SK-N-SH (cell line): Measurements from ENCODE around the gene SNX8. TPM values are rescaled to one million over a fixed set of nuclear protein-coding genes. Genes with fewer than 3 reads are reported as not detected.

ENCODE experiments used
- CTCF ChIA-PET: fragments of 300-600, 350-600 bp; formaldehyde crosslinking; extraction: SDS; loops from one replicate; lab custom pipeline; 2021; lab: Yijun Ruan, JAX
- POLR2A ChIA-PET: fragments of 350-600 bp; sonication (Branson Sonifier 250); formaldehyde crosslinking; extraction: SDS; loops from one replicate; lab custom pipeline; 2020; ENCODE audit warnings: antibody characterized with exemption, inconsistent platforms; lab: Yijun Ruan, JAX
- DNase-seq: peaks from one replicate; pipeline ENCODE4 v3.0.0; 2012
- H2AFZ ChIP-seq: fragments of 200-600 bp; sonication (generic); 2 replicates; pipeline ENCODE4 v1.8.1; 2016; ENCODE audit warnings: antibody characterized with exemption, mild to moderate bottlenecking, low read depth
- H3F3A ChIP-seq: fragments of 200-600 bp; sonication (generic); replicated peaks from 2 replicates; pipeline ENCODE3; 2016; ENCODE audit warnings: antibody characterized with exemption, mild to moderate bottlenecking; ENCODE audit not compliant: insufficient read depth
- H3K27ac ChIP-seq, 2 experiments: fragments of 200-500 bp in 1 of 2; fragments of 200-600 bp in 1 of 2; sonication (Bioruptor generic) in 1 of 2; sonication (generic), shearing (Covaris generic) in 1 of 2; 2 replicates each; pipeline versions ENCODE4 v1.5.1 to v1.6.1; 2014 to 2016; ENCODE audit warnings: low read depth in 2 of 2, inconsistent platforms in 1 of 2, low read length in 1 of 2, mild to moderate bottlenecking in 1 of 2, mixed read lengths in 1 of 2
- H3K27me3 ChIP-seq: fragments of 200-600 bp; sonication (generic), shearing (Covaris generic); 2 replicates; pipeline ENCODE4 v1.6.1; 2016; ENCODE audit warnings: mixed run types; ENCODE audit not compliant: insufficient read depth
- H3K36me3 ChIP-seq, 2 experiments: fragments of 200-500 bp in 1 of 2; fragments of 200-600 bp in 1 of 2; sonication (Bioruptor generic) in 1 of 2; sonication (generic) in 1 of 2; replicated peaks in 1 of 2; 2 replicates each; pipeline versions ENCODE3 to v1.5.1; 2014 to 2016; ENCODE audit warnings: low read length in 1 of 2, mild to moderate bottlenecking in 1 of 2; ENCODE audit not compliant: insufficient read depth in 2 of 2, control insufficient read depth in 1 of 2
- H3K4me1 ChIP-seq, 2 experiments: fragments of 200-500 bp in 1 of 2; fragments of 200-600 bp in 1 of 2; sonication (Bioruptor generic) in 1 of 2; sonication (generic), shearing (Covaris generic) in 1 of 2; 2 replicates each; pipeline versions ENCODE4 v1.5.1 to v1.6.1; 2014 to 2016; ENCODE audit warnings: low read depth in 1 of 2, low read length in 1 of 2, mixed run types in 1 of 2; ENCODE audit not compliant: insufficient read depth in 2 of 2, control insufficient read depth in 1 of 2
- H3K4me2 ChIP-seq: fragments of 200-600 bp; sonication (generic), shearing (Covaris generic); 2 replicates; pipeline ENCODE4 v1.6.1; 2017; ENCODE audit warnings: mixed run types
- H3K4me3 ChIP-seq, 2 experiments: fragments of 200-500 bp in 1 of 2; fragments of 200-600 bp in 1 of 2; sonication (Bioruptor generic) in 1 of 2; sonication (generic), shearing (Covaris generic) in 1 of 2; 2 replicates each; pipeline versions ENCODE4 v1.5.1 to v1.8.1; 2014 to 2016; ENCODE audit warnings: low read depth in 2 of 2, inconsistent platforms in 1 of 2, low read length in 1 of 2, mild to moderate bottlenecking in 1 of 2, mixed read lengths in 1 of 2, moderate library complexity in 1 of 2
- H3K79me2 ChIP-seq: fragments of 200-600 bp; sonication (generic); 2 replicates; pipeline ENCODE4 v1.8.1; 2017; ENCODE audit warnings: mild to moderate bottlenecking; ENCODE audit not compliant: insufficient read depth
- H3K9ac ChIP-seq: fragments of 200-600 bp; sonication (generic); 2 replicates; pipeline ENCODE4 v1.6.1; 2017; ENCODE audit warnings: mixed run types
- H3K9me2 ChIP-seq: fragments of 200-600 bp; sonication (generic); 2 replicates; pipeline ENCODE4 v1.6.1; 2017; ENCODE audit warnings: mixed run types
- H3K9me3 ChIP-seq: fragments of 200-600 bp; sonication (generic); 2 replicates; pipeline ENCODE4 v1.6.1; 2017; ENCODE audit warnings: mixed run types, mild to moderate bottlenecking, moderate library complexity
- H4K20me1 ChIP-seq: fragments of 200-600 bp; sonication (generic); 2 replicates; pipeline ENCODE4 v1.6.1; 2017; ENCODE audit warnings: mild to moderate bottlenecking, mixed run types; ENCODE audit not compliant: insufficient read depth
- CHD2 ChIP-seq: fragments of 150-350 bp; IDR thresholded peaks from 2 replicates; pipeline ENCODE4 v1.6.1; 2018; ENCODE audit warnings: low read length; ENCODE audit not compliant: partially characterized antibody
- CTCF ChIP-seq: fragments of 200-600 bp; sonication (generic); IDR thresholded peaks from 2 replicates; pipeline ENCODE4 v1.6.1; 2017; ENCODE audit warnings: antibody characterized with exemption, mild to moderate bottlenecking, moderate library complexity
- EZH2phosphoT487 ChIP-seq: fragments of 200-600 bp; sonication (generic); IDR thresholded peaks from 2 replicates; pipeline ENCODE4 v1.6.1; 2017; ENCODE audit warnings: low read depth, mixed run types, mild to moderate bottlenecking, antibody characterized with exemption, moderate library complexity, borderline replicate concordance
- FOXM1 ChIP-seq: IDR thresholded peaks from 2 replicates; pipeline ENCODE4 v1.4.0; 2012; ENCODE audit warnings: low read depth, mild to moderate bottlenecking
- GATA2 ChIP-seq: sonication (generic); formaldehyde crosslinking; IDR thresholded peaks from 2 replicates; pipeline ENCODE4 v1.5.0; 2020; ENCODE audit warnings: mild to moderate bottlenecking, missing genetic modification reagents
- MXI1 ChIP-seq: IDR thresholded peaks from 2 replicates; pipeline ENCODE4 v1.6.1; 2012; ENCODE audit warnings: mild to moderate bottlenecking, low read depth, low read length, improper control_type of control experiment
- NFIC ChIP-seq: IDR thresholded peaks from 2 replicates; pipeline ENCODE4 v1.4.0; 2012; ENCODE audit warnings: borderline replicate concordance
- POLR2AphosphoS5 ChIP-seq: IDR thresholded peaks from 2 replicates; pipeline ENCODE4 v1.6.1; 2012; ENCODE audit warnings: low read depth, low read length
- REST ChIP-seq: IDR thresholded peaks from 2 replicates; pipeline ENCODE4 v1.6.1; 2012; ENCODE audit warnings: mild to moderate bottlenecking, low read depth, low read length, moderate library complexity
- RXRA ChIP-seq: IDR thresholded peaks from 2 replicates; pipeline ENCODE4 v1.4.0; 2012; ENCODE audit warnings: low read depth, mild to moderate bottlenecking, borderline replicate concordance
- TAF1 ChIP-seq: IDR thresholded peaks from 2 replicates; pipeline ENCODE4 v1.6.1; 2012; ENCODE audit warnings: low read depth, mild to moderate bottlenecking, low read length, moderate library complexity, borderline replicate concordance
- TCF12 ChIP-seq: IDR thresholded peaks from 2 replicates; pipeline ENCODE4 v1.4.0; 2012
- TEAD4 ChIP-seq: IDR thresholded peaks from 2 replicates; pipeline ENCODE4 v1.4.0; 2012; ENCODE audit warnings: mild to moderate bottlenecking, borderline replicate concordance; ENCODE audit not compliant: insufficient read depth
- WGBS: methylation state at CpG from one replicate; pipeline ENCODE4 v1.1.6; 2017; ENCODE audit warnings: low lambda C conversion rate; 5-methylcytosine and 5-hydroxymethylcytosine counted together
- polyA plus RNA-seq, 3 experiments: library from polyadenylated mRNA; depleted of rRNA; stranded (reverse); fragments of >200 nt; gene quantifications; 2 replicates each; pipeline ENCODE4 v1.2.3, GENCODE V29; 2012
- TF ChIP-seq, protein P1 (sequence below): IDR thresholded peaks from 2 replicates; pipeline ENCODE4 v1.4.0; 2012; ENCODE audit warnings: low read depth
- TF ChIP-seq, protein P2 (sequence below): fragments of 150-350 bp; IDR thresholded peaks from 2 replicates; pipeline ENCODE4 v1.6.1; 2016; ENCODE audit warnings: mild to moderate bottlenecking, low read depth, low read length

Gene SNX8
- polyA plus RNA-seq, 1 of the 3 experiments (the other 2 are of a cell fraction), result 20.6 TPM

DNA sequence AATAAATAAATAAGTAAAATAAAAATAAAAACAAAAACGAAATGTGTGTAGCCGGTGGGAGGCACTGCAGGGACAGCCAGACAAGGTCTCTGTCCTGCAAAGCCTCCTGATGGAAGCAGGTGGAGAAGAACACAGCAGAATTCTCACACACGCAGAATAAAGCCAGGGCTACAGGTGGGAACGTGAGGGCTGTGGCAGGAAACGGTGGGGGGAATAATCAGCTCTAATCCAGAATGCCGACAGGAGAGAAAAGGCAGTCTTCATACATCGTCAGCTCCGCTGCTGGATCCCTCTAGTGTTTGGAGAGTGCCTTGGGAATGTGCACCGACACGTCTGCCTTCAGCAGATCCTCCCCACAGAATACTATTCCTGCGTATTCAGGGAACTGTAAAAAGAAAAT, 6.8 kb upstream of the SNX8 start:
- no peaks in the 10 kb centered on the region for H3K4me1 ChIP-seq
- POLR2A ChIA-PET, result interaction anchor here (0.7 kb wide), 1 partner anchor 181 kb away, joined by 4 read pairs; no protein-coding TSS in a partner anchor
- no peak overlapping the region for H3K27ac ChIP-seq
- H3K79me2 ChIP-seq, result no peaks in the 10 kb centered on the region
- CTCF ChIA-PET, result no interaction called here
- H3K36me3 ChIP-seq, result no peaks in the 10 kb centered on the region
- no peak overlapping the region for H2AFZ ChIP-seq
- peaks cover 10% of the 10 kb centered on the region for H3F3A ChIP-seq
- H3K4me3 ChIP-seq, result no peak overlapping the region; a peak in 1 of 4 replicates
- no peak overlapping the region for H3K9ac ChIP-seq
- no peaks in the 10 kb centered on the region for H3K27me3 ChIP-seq
- H3K9me2 ChIP-seq, result no peaks in the 10 kb centered on the region
- 80% methylated on average over 11 of the region's 11 CpGs for WGBS
- TF ChIP-seq POLR2AphosphoS5 (no peak), CHD2 (no peak), GATA2 (CRISPR knock-in tag) (no peak), MXI1 (no peak), NFIC (no peak), TCF12 (no peak), RXRA (no peak), FOXM1 (no peak), TEAD4 (no peak), TAF1 (no peak), REST (no peak), CTCF (no peak), EZH2phosphoT487 (no peak)
- TF ChIP-seq, protein P1, sequence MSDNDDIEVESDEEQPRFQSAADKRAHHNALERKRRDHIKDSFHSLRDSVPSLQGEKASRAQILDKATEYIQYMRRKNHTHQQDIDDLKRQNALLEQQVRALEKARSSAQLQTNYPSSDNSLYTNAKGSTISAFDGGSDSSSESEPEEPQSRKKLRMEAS, result no peak
- TF ChIP-seq, protein P2, sequence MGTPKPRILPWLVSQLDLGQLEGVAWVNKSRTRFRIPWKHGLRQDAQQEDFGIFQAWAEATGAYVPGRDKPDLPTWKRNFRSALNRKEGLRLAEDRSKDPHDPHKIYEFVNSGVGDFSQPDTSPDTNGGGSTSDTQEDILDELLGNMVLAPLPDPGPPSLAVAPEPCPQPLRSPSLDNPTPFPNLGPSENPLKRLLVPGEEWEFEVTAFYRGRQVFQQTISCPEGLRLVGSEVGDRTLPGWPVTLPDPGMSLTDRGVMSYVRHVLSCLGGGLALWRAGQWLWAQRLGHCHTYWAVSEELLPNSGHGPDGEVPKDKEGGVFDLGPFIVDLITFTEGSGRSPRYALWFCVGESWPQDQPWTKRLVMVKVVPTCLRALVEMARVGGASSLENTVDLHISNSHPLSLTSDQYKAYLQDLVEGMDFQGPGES, result no peak
- no peak for DNase-seq
- no peak overlapping the region for H3K4me2 ChIP-seq
- H3K9me3 ChIP-seq, result no peaks in the 10 kb centered on the region
- no peaks in the 10 kb centered on the region for H4K20me1 ChIP-seq
